Stomach (tissue), 4 donors: ENCODE measurements around the gene HSPG2.

Experiments used
- CTCF ChIP-seq, 7 experiments: fragments of 450-650 bp in 4 of 7; fragments of 200-600 bp in 3 of 7; sonication (generic) in 3 of 7; IDR thresholded peaks; one replicate each; pipeline ENCODE4 v1.5.1; 2016 to 2019; ENCODE audit warnings: antibody characterized with exemption in 7 of 7, control low read depth in 2 of 7, mild to moderate bottlenecking in 1 of 7
- EP300 ChIP-seq: sonication (generic); formaldehyde crosslinking; IDR thresholded peaks from one replicate; pipeline ENCODE4 v1.6.1; 2017; ENCODE audit warnings: antibody characterized with exemption
- POLR2A ChIP-seq, 4 donors: fragments of 450-650 bp; IDR thresholded peaks; one replicate each; pipeline ENCODE4 v1.6.1; 2016; ENCODE audit warnings: antibody characterized with exemption in 4 of 4, control low read depth in 2 of 4, mild to moderate bottlenecking in 1 of 4, moderate library complexity in 1 of 4
- POLR2AphosphoS5 ChIP-seq, 3 donors: sonication (generic); formaldehyde crosslinking; IDR thresholded peaks; one replicate each; pipeline ENCODE4 v1.6.1; 2016; ENCODE audit warnings: antibody characterized with exemption in 3 of 3

GRCh38 chr1:21845646-21846641 is 91.2 kb downstream of the HSPG2 start:
- no peak for TF ChIP-seq POLR2AphosphoS5 (IDR thresholded peaks at IDR 0.05)
- TF ChIP-seq CTCF (IDR thresholded peaks at IDR 0.05): no peak
- TF ChIP-seq POLR2A (IDR thresholded peaks at IDR 0.05): no peak
- TF ChIP-seq EP300: no peak
